ENCODE data around the gene BAHD1.

DNA sequence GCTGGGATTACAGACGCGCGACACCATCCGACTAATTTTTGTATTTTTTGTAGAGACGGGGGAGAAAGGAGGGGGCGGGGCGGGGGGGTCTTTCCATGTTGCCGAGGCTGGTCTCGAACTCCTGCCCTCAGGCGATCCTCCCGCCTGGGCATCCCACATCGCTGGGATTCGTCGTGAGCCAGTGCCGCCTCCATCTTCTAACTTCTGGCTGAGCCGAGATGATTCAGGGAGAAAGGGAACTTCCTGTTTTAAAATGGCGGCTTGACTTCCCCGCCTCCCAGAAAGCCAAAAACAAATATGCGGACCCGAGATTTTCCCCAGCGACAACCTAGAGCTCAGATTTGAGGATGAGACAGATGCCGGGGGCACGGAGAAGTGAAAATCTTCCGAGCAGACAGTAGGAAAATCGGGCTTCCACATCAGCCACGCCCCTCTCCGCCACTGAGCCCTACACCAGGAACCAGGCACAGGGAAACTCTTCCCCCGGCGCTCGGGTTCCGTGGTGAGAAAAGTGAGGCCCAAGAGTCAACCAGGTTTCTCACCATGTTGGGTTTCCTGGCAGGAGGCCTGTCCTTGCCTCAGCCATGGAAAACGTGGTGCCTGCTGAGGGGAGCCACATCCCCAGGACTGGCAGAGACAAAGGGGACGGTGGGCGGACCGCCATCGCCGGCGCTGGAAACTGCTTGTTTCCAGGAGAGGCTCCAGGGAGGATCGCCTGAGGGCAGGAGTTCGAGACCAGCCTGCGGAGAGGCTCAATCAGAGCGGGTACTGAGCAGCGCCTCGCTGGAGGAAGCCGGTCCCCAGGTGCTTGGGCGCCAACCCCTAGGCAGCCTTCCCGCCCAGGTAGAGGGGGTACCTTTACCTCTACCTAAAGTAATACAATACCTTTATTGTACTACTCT is 48.8 kb downstream of the BAHD1 start:
- no peak for TF ChIP-seq CTCF (IDR thresholded peaks at IDR 0.05)
- TF ChIP-seq EZH2 (IDR thresholded peaks at IDR 0.05; ENCODE audit: borderline replicate concordance, insufficient read depth, low read depth, low read length, poor library complexity, severe bottlenecking): no peak

Data from B cell (primary cell).